Tibial nerve (tissue), 4 donors: ENCODE measurements around the gene ISLR. TPM values are rescaled to one million over a fixed set of nuclear protein-coding genes. Genes with fewer than 3 reads are reported as not detected.

Experiments used
- DNase-seq, 2 donors: peaks; one replicate each; pipeline ENCODE4 v3.0.0-alpha.2; 2019; ENCODE audit warnings: low spot score in 2 of 2
- H3K27ac ChIP-seq, 4 donors: fragments of 200-600 bp; sonication (generic) in 3 of 4; one replicate each; pipeline ENCODE4 v1.5.1; 2017 to 2019; ENCODE audit warnings: mild to moderate bottlenecking in 1 of 4
- H3K27me3 ChIP-seq, 2 donors: fragments of 200-600 bp; sonication (generic) in 1 of 2; one replicate each; pipeline versions ENCODE4 v1.5.1 to v1.6.0; 2017 to 2019
- H3K36me3 ChIP-seq, 3 donors: fragments of 200-600 bp; sonication (generic); one replicate each; pipeline ENCODE4 v1.5.1; 2018 to 2019
- H3K4me1 ChIP-seq, 4 donors: fragments of 200-600 bp; sonication (generic) in 3 of 4; one replicate each; pipeline ENCODE4 v1.5.1; 2017 to 2019
- H3K4me3 ChIP-seq, 4 donors: fragments of 200-600 bp; sonication (generic) in 3 of 4; one replicate each; pipeline ENCODE4 v1.5.1; 2017 to 2019; ENCODE audit warnings: mild to moderate bottlenecking in 1 of 4, moderate library complexity in 1 of 4
- H3K9me3 ChIP-seq, 4 donors: fragments of 200-600 bp; sonication (generic) in 3 of 4; one replicate each; pipeline ENCODE4 v1.5.1; 2017 to 2019
- EP300 ChIP-seq, 2 donors: sonication (generic); formaldehyde crosslinking; IDR thresholded peaks; one replicate each; pipeline ENCODE4 v1.6.1; 2017; ENCODE audit warnings: antibody characterized with exemption in 2 of 2, mild to moderate bottlenecking in 1 of 2
- POLR2A ChIP-seq, 2 donors: fragments of 450-650 bp; IDR thresholded peaks; one replicate each; pipeline ENCODE4 v1.6.1; 2017; ENCODE audit warnings: antibody characterized with exemption in 2 of 2, mild to moderate bottlenecking in 2 of 2, moderate library complexity in 2 of 2
- WGBS, 2 donors: methylation state at CpG; one replicate each; pipeline ENCODE4 v1.1.5; 2018; 5-methylcytosine and 5-hydroxymethylcytosine counted together
- total RNA-seq, 4 donors: library from RNA; depleted of rRNA; stranded (reverse); fragments of >200 nt; gene quantifications; one replicate each; pipeline ENCODE4 v1.1.0, GENCODE V29; 2016
- TF ChIP-seq, protein P1 (sequence below), 5 experiments: fragments of 200-600 bp in 3 of 5; fragments of 450-650 bp in 2 of 5; sonication (generic) in 3 of 5; IDR thresholded peaks; one replicate each; pipeline ENCODE4 v1.5.1; 2016 to 2019; ENCODE audit warnings: antibody characterized with exemption in 5 of 5, mild to moderate bottlenecking in 3 of 5, moderate library complexity in 2 of 5

The ISLR gene
- total RNA-seq, 4 donors from 2014 or later: 41.7 to 250 (median 164) TPM

- 77 to 78% methylated on average over 8 of the region's 8 CpGs for WGBS, 2 donors
- DNase-seq: no peak
- Histone ChIP-seq H3K27ac (no peak overlapping the region), H3K4me1 (peaks cover 0 to 4% (median 0%) of the 10 kb centered on the region in 4 donors), H3K9me3 (no peaks in the 10 kb centered on the region), H3K27me3 (no peaks in the 10 kb centered on the region), H3K36me3 (no peaks in the 10 kb centered on the region), H3K4me3 (no peak overlapping the region)
- TF ChIP-seq EP300 (IDR thresholded peaks at IDR 0.05) (no peak), POLR2A (IDR thresholded peaks at IDR 0.05) (no peak)
- TF ChIP-seq, protein P1, sequence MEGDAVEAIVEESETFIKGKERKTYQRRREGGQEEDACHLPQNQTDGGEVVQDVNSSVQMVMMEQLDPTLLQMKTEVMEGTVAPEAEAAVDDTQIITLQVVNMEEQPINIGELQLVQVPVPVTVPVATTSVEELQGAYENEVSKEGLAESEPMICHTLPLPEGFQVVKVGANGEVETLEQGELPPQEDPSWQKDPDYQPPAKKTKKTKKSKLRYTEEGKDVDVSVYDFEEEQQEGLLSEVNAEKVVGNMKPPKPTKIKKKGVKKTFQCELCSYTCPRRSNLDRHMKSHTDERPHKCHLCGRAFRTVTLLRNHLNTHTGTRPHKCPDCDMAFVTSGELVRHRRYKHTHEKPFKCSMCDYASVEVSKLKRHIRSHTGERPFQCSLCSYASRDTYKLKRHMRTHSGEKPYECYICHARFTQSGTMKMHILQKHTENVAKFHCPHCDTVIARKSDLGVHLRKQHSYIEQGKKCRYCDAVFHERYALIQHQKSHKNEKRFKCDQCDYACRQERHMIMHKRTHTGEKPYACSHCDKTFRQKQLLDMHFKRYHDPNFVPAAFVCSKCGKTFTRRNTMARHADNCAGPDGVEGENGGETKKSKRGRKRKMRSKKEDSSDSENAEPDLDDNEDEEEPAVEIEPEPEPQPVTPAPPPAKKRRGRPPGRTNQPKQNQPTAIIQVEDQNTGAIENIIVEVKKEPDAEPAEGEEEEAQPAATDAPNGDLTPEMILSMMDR (IDR thresholded peaks at IDR 0.05): no peak
Observed at GRCh38 chr15:74185710-74186348, 12.3 kb downstream of the ISLR start.

GRCh38 chr15:74188216-74188615, 14.7 kb downstream of the ISLR start:
- Histone ChIP-seq H3K27ac (no peak overlapping the region), H3K4me3 (no peak overlapping the region), H3K9me3 (no peaks in the 10 kb centered on the region), H3K36me3 (no peaks in the 10 kb centered on the region), H3K4me1 (no peaks in the 10 kb centered on the region), H3K27me3 (no peaks in the 10 kb centered on the region)
- TF ChIP-seq, protein P1 (IDR thresholded peaks at IDR 0.05): no peak
- TF ChIP-seq POLR2A (IDR thresholded peaks at IDR 0.05) (no peak), EP300 (IDR thresholded peaks at IDR 0.05) (no peak)
- WGBS, 2 donors: 87 to 94% methylated on average over 10 to 11 of the region's 11 CpGs
- no peak for DNase-seq

DNA sequence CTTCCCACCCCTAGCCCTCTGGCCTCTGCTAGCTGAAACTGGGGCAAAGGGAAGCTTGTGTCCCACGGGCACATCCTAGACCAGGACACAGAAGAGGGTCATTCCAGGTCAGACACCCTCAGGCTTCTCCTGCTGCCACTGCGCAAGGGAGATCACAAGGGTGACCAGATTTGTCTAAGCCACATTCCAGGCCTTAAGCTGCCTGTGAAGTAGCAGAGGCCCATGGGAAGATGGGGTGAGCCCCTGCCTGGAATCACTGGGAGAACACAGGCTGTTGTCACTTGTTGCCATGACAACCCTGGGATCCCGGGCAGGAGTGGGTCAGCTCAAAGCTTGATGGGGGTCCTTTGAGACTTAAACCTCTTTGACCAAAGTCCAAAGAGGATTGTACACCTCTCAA, 18.3 kb downstream of the ISLR start:
- TF ChIP-seq POLR2A (IDR thresholded peaks at IDR 0.05) (no peak), EP300 (IDR thresholded peaks at IDR 0.05) (no peak)
- TF ChIP-seq, protein P1 (IDR thresholded peaks at IDR 0.05): no peak
- Histone ChIP-seq H3K36me3 (no peaks in the 10 kb centered on the region), H3K4me1 (peaks cover 0 to 8% (median 0%) of the 10 kb centered on the region in 4 donors), H3K27ac (no peak overlapping the region), H3K9me3 (no peaks in the 10 kb centered on the region), H3K27me3 (no peaks in the 10 kb centered on the region), H3K4me3 (no peak overlapping the region)
- WGBS, 2 donors: 32 to 34% methylated on average over 3 of the region's 3 CpGs
- no peak for DNase-seq

DNA sequence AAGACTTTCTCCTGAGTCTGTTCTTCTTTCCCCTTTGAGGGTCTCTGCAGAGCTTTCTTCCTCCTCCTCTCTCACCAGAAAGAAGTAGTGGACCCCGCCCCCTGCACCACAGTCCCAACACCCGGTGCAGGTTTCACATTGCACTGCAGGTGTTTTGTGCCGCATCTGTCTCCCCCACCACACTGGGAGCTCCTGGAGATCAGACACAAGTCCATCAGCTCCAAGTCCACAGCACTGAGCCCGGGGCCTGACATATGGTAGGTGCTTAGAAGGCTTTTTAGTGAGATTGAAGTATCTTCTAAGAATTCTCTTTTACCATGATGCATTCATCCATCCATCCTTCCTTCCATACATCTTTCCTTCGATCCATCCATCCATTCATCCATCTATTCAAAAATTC, 19.2 kb downstream of the ISLR start:
- no peak overlapping the region for H3K4me3 ChIP-seq
- TF ChIP-seq POLR2A (IDR thresholded peaks at IDR 0.05) (no peak), EP300 (IDR thresholded peaks at IDR 0.05) (no peak)
- TF ChIP-seq, protein P1 (IDR thresholded peaks at IDR 0.05): no peak
- H3K27ac ChIP-seq: no peak overlapping the region
- no peaks in the 10 kb centered on the region for H3K27me3 ChIP-seq
- no peak for DNase-seq
- H3K9me3 ChIP-seq: no peaks in the 10 kb centered on the region
- no peaks in the 10 kb centered on the region for H3K36me3 ChIP-seq
- H3K4me1 ChIP-seq: peaks cover 0 to 8% (median 0%) of the 10 kb centered on the region in 4 donors
- WGBS, 2 donors: 83 to 89% methylated on average over 5 of the region's 5 CpGs

GRCh38 chr15:74193299-74193718, 19.8 kb downstream of the ISLR start:
- 46 to 63% methylated on average over 3 to 4 of the region's 4 CpGs for WGBS, 2 donors

More at GRCh38 chr15:74193299-74193718, 19.8 kb downstream of the ISLR start:
- H3K9me3 ChIP-seq: no peaks in the 10 kb centered on the region
- no peak overlapping the region for H3K4me3 ChIP-seq
- no peak overlapping the region for H3K27ac ChIP-seq
- DNase-seq: no peak
- H3K27me3 ChIP-seq: no peaks in the 10 kb centered on the region
- peaks cover 0 to 8% (median 0%) of the 10 kb centered on the region in 4 donors for H3K4me1 ChIP-seq
- no peak for TF ChIP-seq POLR2A (IDR thresholded peaks at IDR 0.05)
- TF ChIP-seq, protein P1 (IDR thresholded peaks at IDR 0.05): no peak
- TF ChIP-seq EP300 (IDR thresholded peaks at IDR 0.05): no peak
- no peaks in the 10 kb centered on the region for H3K36me3 ChIP-seq
